DMS 273 treated with DMSO at 0.1 percent for 48 hours (cell line): ENCODE measurements around the gene OPN4.

ENCODE experiments used
- DNase-seq: peaks from one replicate; lab custom pipeline; 2025; lab: John Stamatoyannopoulos, UW

The OPN4 gene

GRCh38 chr10:86662186-86663045 lies 8.1 kb downstream of the OPN4 start:
- DNase-seq = no peak

- DNase-seq = no peak
Observed at GRCh38 chr10:86663046-86663345, 8.6 kb downstream of the OPN4 start.

GRCh38 chr10:86663576-86664339 lies 9.4 kb downstream of the OPN4 start:
- no peak for DNase-seq

- DNase-seq = no peak
Observed at GRCh38 chr10:86664341-86665217, 10.2 kb downstream of the OPN4 start.

GRCh38 chr10:86665218-86665607 lies 10.9 kb downstream of the OPN4 start:
- no peak for DNase-seq

GRCh38 chr10:86665868-86666267 lies 11.5 kb downstream of the OPN4 start:
- DNase-seq = no peak

GRCh38 chr10:86666538-86666937 lies 12.2 kb downstream of the OPN4 start:
- DNase-seq = no peak

GRCh38 chr10:86667421-86668181 lies 13.3 kb downstream of the OPN4 start:
- DNase-seq = no peak

GRCh38 chr10:86668297-86669165 lies 14.2 kb downstream of the OPN4 start, which contains the start of gene LDB3:
TSS of gene LDB3 (plus strand) at chr10:86668511. CDS start at chr10:86668692, 181 bp downstream.
- peak; percentile 33 for DNase-seq

GRCh38 chr10:86670290-86670811 lies 16.0 kb downstream of the OPN4 start:
- DNase-seq = no peak

GRCh38 chr10:86670876-86671275 lies 16.5 kb downstream of the OPN4 start:
- no peak for DNase-seq

GRCh38 chr10:86671419-86671818 lies 17.1 kb downstream of the OPN4 start:
- no peak for DNase-seq

GRCh38 chr10:86671985-86672710 lies 17.8 kb downstream of the OPN4 start:
- no peak for DNase-seq

- no peak for DNase-seq
Observed at GRCh38 chr10:86673216-86673826, 19.0 kb downstream of the OPN4 start.

GRCh38 chr10:86673827-86674581 lies 19.7 kb downstream of the OPN4 start:
- peak; percentile 71 for DNase-seq

- DNase-seq = no peak
Observed at GRCh38 chr10:86674912-86675311, 20.6 kb downstream of the OPN4 start.

GRCh38 chr10:86677374-86677773 lies 23.0 kb downstream of the OPN4 start:
- no peak for DNase-seq

GRCh38 chr10:86678999-86679792 lies 24.8 kb downstream of the OPN4 start:
- no peak for DNase-seq
